GM19025 (cell line): ENCODE data around the gene PTPRT.

Experiments used
- ATAC-seq: cut with Tn5 transposase; IDR thresholded peaks from one replicate; pipeline ENCODE4 v1.9.1; 2021; ENCODE audit warnings: mild to moderate bottlenecking, low read depth, moderate library complexity; ENCODE audit not compliant: unreplicated experiment

PTPRT gene

DNA sequence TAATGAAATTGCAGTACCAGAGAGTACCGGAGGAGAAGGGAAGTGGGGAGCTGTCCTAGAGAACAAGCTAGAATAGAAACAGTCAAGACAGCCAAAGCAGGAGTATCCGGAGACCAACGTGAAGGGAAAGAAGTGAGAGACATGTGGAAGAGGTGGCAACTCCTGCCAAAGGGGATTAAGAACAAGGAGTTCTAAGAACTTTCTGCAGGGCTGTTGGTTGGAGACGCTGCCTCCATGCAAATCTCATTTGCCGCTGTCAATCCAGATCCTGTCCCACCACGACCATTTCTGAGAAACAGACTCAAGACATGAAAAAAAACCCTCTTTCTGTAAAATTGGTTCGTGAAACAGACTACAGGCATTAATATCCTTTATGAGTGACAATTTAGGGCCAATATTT, 595.7 kb downstream of the PTPRT start:
- ATAC-seq, result no peak

- no peak for ATAC-seq
These were observed 599.6 kb downstream of the PTPRT start for GRCh38 chr20:42589976-42590639.

DNA sequence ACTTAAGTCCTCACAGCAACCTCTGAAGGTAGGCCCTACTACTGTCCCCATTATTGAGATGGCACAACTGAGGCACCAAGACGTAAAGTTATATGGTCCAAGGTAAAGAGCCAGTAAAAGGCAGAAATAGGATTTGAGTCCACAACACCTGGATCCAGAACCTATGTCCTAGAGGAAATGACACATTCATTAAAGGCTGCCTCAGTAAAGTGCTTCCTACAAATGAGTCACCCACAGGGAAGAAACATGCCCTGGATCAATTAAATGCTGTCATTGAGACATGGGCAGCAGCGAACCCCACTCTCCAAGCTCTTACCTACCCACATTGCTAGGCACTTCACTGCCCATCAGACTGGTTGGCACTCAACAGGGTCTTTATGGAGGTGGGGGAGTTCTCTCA, 600.9 kb downstream of the PTPRT start:
- ATAC-seq, result no peak

- no peak for ATAC-seq
These were observed 602.3 kb downstream of the PTPRT start for GRCh38 chr20:42587427-42587826.

DNA sequence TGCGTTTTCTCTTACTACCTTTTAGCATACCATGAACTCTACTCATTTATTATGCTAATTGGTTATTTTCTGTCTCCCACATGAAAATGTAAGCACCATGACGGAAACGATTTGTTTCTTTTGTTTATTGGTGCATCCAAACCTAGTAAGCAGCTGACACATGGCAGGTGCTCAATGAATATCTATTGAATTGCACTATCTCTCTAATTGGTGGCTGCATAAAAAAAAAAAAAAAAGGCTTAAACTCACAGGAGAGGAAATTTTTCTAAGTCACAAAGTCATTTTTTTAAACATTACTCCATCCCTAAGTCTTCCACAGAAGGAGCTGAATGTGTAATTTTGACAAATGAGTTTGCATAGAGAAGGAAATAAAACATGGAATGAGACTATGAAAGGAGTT, 608.4 kb downstream of the PTPRT start:
- no peak for ATAC-seq

- no peak for ATAC-seq
These were observed 613.5 kb downstream of the PTPRT start for GRCh38 chr20:42576167-42576566.

- ATAC-seq, result no peak
These were observed 617.2 kb downstream of the PTPRT start for GRCh38 chr20:42572320-42573016.

- ATAC-seq, result no peak
These were observed 622.3 kb downstream of the PTPRT start for GRCh38 chr20:42567409-42567808.

GRCh38 chr20:42565235-42565995, 624.3 kb downstream of the PTPRT start:
- ATAC-seq, result no peak

DNA sequence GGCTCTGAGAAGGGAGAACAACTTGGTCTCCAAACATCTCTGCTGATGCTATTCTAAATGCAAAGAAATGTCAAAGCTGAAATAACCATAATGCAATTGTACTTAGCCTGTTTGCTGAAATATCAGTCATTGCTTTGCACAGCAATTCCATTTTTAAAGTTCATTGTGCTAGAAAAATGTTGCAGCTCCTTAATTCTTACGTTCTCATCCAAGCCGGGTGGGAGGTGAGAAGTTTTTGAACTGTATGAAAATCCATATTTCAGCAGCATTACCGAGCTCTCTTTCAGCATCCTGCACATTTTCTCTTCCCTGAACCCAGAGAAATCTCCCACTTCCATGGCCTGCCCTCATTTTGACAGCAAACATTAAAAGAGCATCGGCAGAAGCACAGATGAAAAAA, 630.0 kb downstream of the PTPRT start:
- ATAC-seq, result no peak

- ATAC-seq, result no peak
These were observed 633.1 kb downstream of the PTPRT start for GRCh38 chr20:42556575-42556974.

GRCh38 chr20:42553374-42553773, 636.3 kb downstream of the PTPRT start:
- no peak for ATAC-seq

- no peak for ATAC-seq
These were observed 640.2 kb downstream of the PTPRT start for GRCh38 chr20:42549496-42549895.

- no peak for ATAC-seq
These were observed 644.8 kb downstream of the PTPRT start for GRCh38 chr20:42544926-42545325.

GRCh38 chr20:42532831-42533230, 656.9 kb downstream of the PTPRT start:
- ATAC-seq, result no peak

DNA sequence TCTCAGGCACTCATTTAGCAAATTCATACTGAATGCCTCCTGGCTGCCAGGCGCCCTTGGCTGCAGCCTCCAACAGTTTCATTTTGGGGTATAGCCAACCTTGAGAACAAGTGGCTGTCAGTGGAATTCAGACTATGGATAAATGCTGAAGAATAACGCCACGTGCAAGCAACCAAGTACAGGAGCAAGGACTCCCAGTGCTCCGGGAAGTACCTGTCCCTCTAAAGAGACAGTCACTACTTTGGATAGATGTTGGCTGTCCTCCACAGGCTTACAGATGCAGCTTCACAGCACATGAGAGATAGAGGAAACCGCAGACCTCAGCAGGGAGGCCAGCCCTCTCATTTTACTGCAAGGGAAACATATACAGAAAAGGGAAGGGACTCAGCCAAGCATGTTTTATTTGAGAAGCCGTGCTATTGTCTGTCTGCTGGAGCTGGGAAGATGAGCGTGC, 658.2 kb downstream of the PTPRT start:
- ATAC-seq, result no peak

DNA sequence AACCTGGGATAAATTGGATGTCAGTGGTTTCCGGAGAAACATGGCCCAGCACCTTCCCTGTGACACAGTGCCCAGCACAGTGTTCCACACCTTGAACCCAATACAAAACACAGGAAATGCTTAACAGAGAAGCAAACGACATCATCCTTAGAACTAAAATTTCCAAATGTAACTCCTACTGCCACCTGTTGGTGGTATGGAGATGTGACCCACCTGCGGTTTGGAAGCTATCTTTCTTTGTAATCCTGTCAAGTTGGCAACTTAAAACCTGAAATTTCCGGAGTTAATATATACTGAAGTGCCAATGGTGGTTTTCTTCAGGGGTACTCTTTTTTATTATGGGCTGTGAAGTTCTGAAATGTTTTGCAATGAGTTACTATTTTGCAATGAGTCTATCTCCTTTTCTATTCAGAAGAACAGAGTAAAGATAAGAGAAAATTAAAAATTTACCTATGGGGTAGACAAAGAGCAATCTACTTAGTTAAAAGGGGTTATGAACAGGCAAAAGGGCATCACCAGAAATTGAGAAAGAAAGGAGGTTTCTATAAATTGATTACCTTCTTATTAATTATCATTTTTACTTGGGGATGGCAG, 658.8 kb downstream of the PTPRT start:
- ATAC-seq, result no peak

- ATAC-seq, result no peak
These were observed 659.5 kb downstream of the PTPRT start for GRCh38 chr20:42530191-42530590.

- no peak for ATAC-seq
These were observed 665.6 kb downstream of the PTPRT start for GRCh38 chr20:42524058-42524457.

GRCh38 chr20:42516692-42517091, 673.0 kb downstream of the PTPRT start:
- no peak for ATAC-seq

GRCh38 chr20:42510686-42511085, 679.0 kb downstream of the PTPRT start:
- no peak for ATAC-seq
